Measurements from ENCODE around the gene CHRNE.

DNA sequence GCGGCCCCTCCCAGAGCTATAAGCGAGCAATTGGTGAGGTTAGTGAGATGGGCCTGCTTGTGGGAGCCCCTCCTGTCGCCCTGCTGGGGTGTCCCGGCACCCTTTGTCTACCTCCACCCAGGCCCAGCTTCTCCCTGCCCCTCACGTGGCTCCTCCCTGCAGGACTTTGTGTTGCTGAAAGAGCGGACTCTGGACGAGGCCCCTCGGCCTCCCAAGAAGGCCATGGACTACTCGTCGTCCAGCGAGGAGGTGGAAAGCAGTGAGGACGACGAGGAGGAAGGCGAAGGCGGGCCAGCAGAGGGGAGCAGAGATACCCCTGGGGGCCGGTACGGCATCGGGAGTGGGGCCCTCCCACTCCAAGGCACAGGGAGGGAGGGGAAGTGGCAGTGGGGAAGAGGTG lies 9.6 kb downstream of the CHRNE start:
- TF ChIP-seq, protein P1, sequence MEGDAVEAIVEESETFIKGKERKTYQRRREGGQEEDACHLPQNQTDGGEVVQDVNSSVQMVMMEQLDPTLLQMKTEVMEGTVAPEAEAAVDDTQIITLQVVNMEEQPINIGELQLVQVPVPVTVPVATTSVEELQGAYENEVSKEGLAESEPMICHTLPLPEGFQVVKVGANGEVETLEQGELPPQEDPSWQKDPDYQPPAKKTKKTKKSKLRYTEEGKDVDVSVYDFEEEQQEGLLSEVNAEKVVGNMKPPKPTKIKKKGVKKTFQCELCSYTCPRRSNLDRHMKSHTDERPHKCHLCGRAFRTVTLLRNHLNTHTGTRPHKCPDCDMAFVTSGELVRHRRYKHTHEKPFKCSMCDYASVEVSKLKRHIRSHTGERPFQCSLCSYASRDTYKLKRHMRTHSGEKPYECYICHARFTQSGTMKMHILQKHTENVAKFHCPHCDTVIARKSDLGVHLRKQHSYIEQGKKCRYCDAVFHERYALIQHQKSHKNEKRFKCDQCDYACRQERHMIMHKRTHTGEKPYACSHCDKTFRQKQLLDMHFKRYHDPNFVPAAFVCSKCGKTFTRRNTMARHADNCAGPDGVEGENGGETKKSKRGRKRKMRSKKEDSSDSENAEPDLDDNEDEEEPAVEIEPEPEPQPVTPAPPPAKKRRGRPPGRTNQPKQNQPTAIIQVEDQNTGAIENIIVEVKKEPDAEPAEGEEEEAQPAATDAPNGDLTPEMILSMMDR (IDR thresholded peaks at IDR 0.05; ENCODE audit: low read depth, low read length): no peak
- no peak for TF ChIP-seq EZH2phosphoT487 (IDR thresholded peaks at IDR 0.05; ENCODE audit: low read depth)

All from OCI-LY3 (cell line).